Fibroblast of lung (primary cell): ENCODE measurements around the gene BZW1. TPM values are rescaled to one million over a fixed set of nuclear protein-coding genes. Genes with fewer than 3 reads are reported as not detected.

Experiments
- DNase-seq, 2 donors: peaks; one replicate each; pipeline versions ENCODE4 v3.0.0 to v3.0.0-alpha.2; 2010; ENCODE audit warnings: low read depth in 2 of 2
- H2AFZ ChIP-seq: 2 replicates; pipeline ENCODE4 v1.5.1; 2012; ENCODE audit warnings: low read length, control low read depth, inconsistent platforms
- H3K27ac ChIP-seq: 2 replicates; pipeline ENCODE4 v1.5.1; 2011; ENCODE audit warnings: low read length, control low read depth; ENCODE audit not compliant: insufficient read depth
- H3K27me3 ChIP-seq: 2 replicates; pipeline ENCODE4 v1.5.1; 2011; ENCODE audit warnings: mild to moderate bottlenecking, low read length; ENCODE audit not compliant: control insufficient read depth, insufficient read depth
- H3K36me3 ChIP-seq: 2 replicates; pipeline ENCODE4 v1.5.1; 2011; ENCODE audit warnings: low read length; ENCODE audit not compliant: control insufficient read depth, insufficient read depth
- H3K4me1 ChIP-seq: 2 replicates; pipeline ENCODE4 v1.5.1; 2011; ENCODE audit warnings: low read length; ENCODE audit not compliant: control insufficient read depth, insufficient read depth; ENCODE audit errors: extremely low read depth
- H3K4me2 ChIP-seq: 2 replicates; pipeline ENCODE4 v1.5.1; 2011; ENCODE audit warnings: low read length, control low read depth; ENCODE audit not compliant: insufficient read depth; ENCODE audit errors: extremely low read depth
- H3K4me3 ChIP-seq, 4 experiments: fragments of 200-600 bp in 1 of 4; sonication (generic) in 1 of 4; replicated peaks in 1 of 4; 2 replicates each; pipeline ENCODE4 v1.5.1; 2011 to 2016; ENCODE audit warnings: low read length in 4 of 4, low read depth in 3 of 4, mild to moderate bottlenecking in 3 of 4, control low read depth in 2 of 4, inconsistent platforms in 1 of 4, mixed read lengths in 1 of 4; ENCODE audit not compliant: insufficient read depth in 1 of 4; ENCODE audit errors: control extremely low read depth in 1 of 4
- H3K79me2 ChIP-seq: 2 replicates; pipeline ENCODE4 v1.5.1; 2012; ENCODE audit warnings: mild to moderate bottlenecking, low read length, inconsistent platforms; ENCODE audit not compliant: control insufficient read depth, insufficient read depth
- H3K9ac ChIP-seq: 2 replicates; pipeline ENCODE4 v1.5.1; 2011; ENCODE audit warnings: mild to moderate bottlenecking, low read length, control low read depth; ENCODE audit not compliant: insufficient read depth
- H3K9me3 ChIP-seq: 2 replicates; pipeline ENCODE4 v1.5.1; 2012; ENCODE audit warnings: low read depth, low read length; ENCODE audit not compliant: control insufficient read depth, insufficient read depth
- H4K20me1 ChIP-seq: 2 replicates; pipeline ENCODE4 v1.5.1; 2011; ENCODE audit warnings: low read length; ENCODE audit not compliant: control insufficient read depth, insufficient read depth; ENCODE audit errors: extremely low read depth
- CTCF ChIP-seq, 2 donors: IDR thresholded peaks in 1 of 2; conservative IDR thresholded peaks in 1 of 2; 1 replicate in 1 of 2; 2 replicates in 1 of 2; pipeline ENCODE4 v1.5.1; 2011 to 2012; ENCODE audit warnings: low read length in 2 of 2, control low read depth in 1 of 2, inconsistent platforms in 1 of 2, low read depth in 1 of 2, mild to moderate bottlenecking in 1 of 2
- EZH2 ChIP-seq: IDR thresholded peaks from 2 replicates; pipeline ENCODE4 v1.5.1; 2012; ENCODE audit warnings: low read length, control low read depth, mild to moderate bottlenecking; ENCODE audit errors: missing control alignments
- polyA plus RNA-seq, 2 donors: library from polyadenylated mRNA; depleted of rRNA in 1 of 2; stranded (reverse) in 1 of 2; unstranded in 1 of 2; fragments of >200 nt; gene quantifications; 2 replicates each; pipeline ENCODE4 v1.2.1, GENCODE V29; 2011 to 2012; ENCODE audit warnings: missing spikeins in 1 of 2
- total RNA-seq: library from RNA; depleted of rRNA; stranded (reverse); fragments of >200 nt; gene quantifications from 2 replicates; pipeline ENCODE4 v1.2.1, GENCODE V29; 2014

Gene BZW1
- total and polyA plus RNA-seq, 2 donors (not counting 1 experiment from before 2014, with no cell fraction given), result 325 to 425 TPM

GRCh38 chr2:200862532-200863000, 50.9 kb downstream of the BZW1 start:
- no peaks in the 10 kb centered on the region for H3K27me3 ChIP-seq
- peak overlapping the region; percentile 79 for H3K4me2 ChIP-seq
- H3K9ac ChIP-seq, result peak overlapping the region; percentile 100
- DNase-seq, result peak; percentile 78 to 80
- H3K27ac ChIP-seq, result peak overlapping the region; percentile 100
- no peak for TF ChIP-seq CTCF (conservative IDR thresholded peaks at IDR 0.05 in 1 of 2, IDR thresholded peaks at IDR 0.05 in 1 of 2; ENCODE audit: low read depth in 1 of 2, low read length in 2 of 2)
- no peak for TF ChIP-seq EZH2
- H3K4me3 ChIP-seq, result peak overlapping the region; percentile 93 to 100 (median 100)
- peaks cover 8% of the 10 kb centered on the region for H3K4me1 ChIP-seq
- H3K79me2 ChIP-seq, result peaks cover 69% of the 10 kb centered on the region
- peaks cover 11% of the 10 kb centered on the region for H4K20me1 ChIP-seq
- peaks cover 10% of the 10 kb centered on the region for H3K36me3 ChIP-seq
- H3K9me3 ChIP-seq, result no peaks in the 10 kb centered on the region
- H2AFZ ChIP-seq, result no peak overlapping the region

- Histone ChIP-seq H3K27ac (peak overlapping the region; percentile 100), H3K4me1 (peaks cover 8% of the 10 kb centered on the region), H3K9ac (peak overlapping the region; percentile 100), H3K79me2 (peaks cover 57% of the 10 kb centered on the region), H3K4me3 (peak overlapping the region; percentile 93 to 100 (median 100)), H3K36me3 (peaks cover 6% of the 10 kb centered on the region), H3K9me3 (no peaks in the 10 kb centered on the region), H3K4me2 (peak overlapping the region; percentile 37), H3K27me3 (no peaks in the 10 kb centered on the region), H2AFZ (no peak overlapping the region), H4K20me1 (peaks cover 11% of the 10 kb centered on the region)
- peak; percentile 9 to 43 for DNase-seq
- TF ChIP-seq EZH2, result no peak
These were observed 52.1 kb downstream of the BZW1 start for GRCh38 chr2:200863782-200864175.

- Histone ChIP-seq H3K9me3 (no peaks in the 10 kb centered on the region), H4K20me1 (peaks cover 11% of the 10 kb centered on the region), H3K79me2 (peaks cover 50% of the 10 kb centered on the region), H3K4me2 (peak within 1 kb of the TSS; percentile 97), H3K27ac (peak within 1 kb of the TSS; percentile 100), H3K27me3 (no peaks in the 10 kb centered on the region), H3K36me3 (peaks cover 3% of the 10 kb centered on the region), H3K4me3 (peak within 1 kb of the TSS; percentile 93 to 100 (median 100)), H3K4me1 (peaks cover 8% of the 10 kb centered on the region), H3K9ac (peak within 1 kb of the TSS; percentile 100), H2AFZ (peak within 1 kb of the TSS; percentile 95)
- no peak for TF ChIP-seq EZH2
- no peak for TF ChIP-seq CTCF (conservative IDR thresholded peaks at IDR 0.05 in 1 of 2, IDR thresholded peaks at IDR 0.05 in 1 of 2; ENCODE audit: low read depth in 1 of 2, low read length in 2 of 2)
- peak; percentile 91 to 94 for DNase-seq
These were observed 52.7 kb downstream of the BZW1 start, which contains the start of gene CLK1 for GRCh38 chr2:200864176-200865034. TSS of gene CLK1 (minus strand) at chr2:200864658. CDS start at chr2:200861862, 2,796 bp downstream.
